HL-60 (cell line): ENCODE data around the gene CAST.

Experiments
- CTCF ChIP-seq: IDR thresholded peaks from one replicate; pipeline ENCODE4 v1.5.1; 2011; ENCODE audit warnings: low read length, control low read depth, inconsistent platforms; ENCODE audit not compliant: insufficient read depth
- POLR2AphosphoS5 ChIP-seq: IDR thresholded peaks from 2 replicates; pipeline ENCODE4 v1.6.1; 2012; ENCODE audit warnings: low read depth
- REST ChIP-seq: IDR thresholded peaks from 2 replicates; pipeline ENCODE4 v1.6.1; 2012; ENCODE audit warnings: low read depth; ENCODE audit not compliant: insufficient replicate concordance

- no peak for TF ChIP-seq CTCF
- no peak for TF ChIP-seq POLR2AphosphoS5
- TF ChIP-seq REST = no peak
Observed at GRCh38 chr5:96659170-96659569, 3.0 kb upstream of the CAST start.
